GM18499 (cell line): ENCODE measurements around the gene LRCH1.
A peak's percentile ranks its signal among the peaks of the same experiment; 100 is the strongest.

Experiments
- ATAC-seq: cut with Tn5 transposase; IDR thresholded peaks from one replicate; pipeline ENCODE4 v1.9.1; 2021; ENCODE audit warnings: moderate number of reproducible peaks; ENCODE audit not compliant: insufficient read depth, unreplicated experiment

LRCH1 gene

DNA sequence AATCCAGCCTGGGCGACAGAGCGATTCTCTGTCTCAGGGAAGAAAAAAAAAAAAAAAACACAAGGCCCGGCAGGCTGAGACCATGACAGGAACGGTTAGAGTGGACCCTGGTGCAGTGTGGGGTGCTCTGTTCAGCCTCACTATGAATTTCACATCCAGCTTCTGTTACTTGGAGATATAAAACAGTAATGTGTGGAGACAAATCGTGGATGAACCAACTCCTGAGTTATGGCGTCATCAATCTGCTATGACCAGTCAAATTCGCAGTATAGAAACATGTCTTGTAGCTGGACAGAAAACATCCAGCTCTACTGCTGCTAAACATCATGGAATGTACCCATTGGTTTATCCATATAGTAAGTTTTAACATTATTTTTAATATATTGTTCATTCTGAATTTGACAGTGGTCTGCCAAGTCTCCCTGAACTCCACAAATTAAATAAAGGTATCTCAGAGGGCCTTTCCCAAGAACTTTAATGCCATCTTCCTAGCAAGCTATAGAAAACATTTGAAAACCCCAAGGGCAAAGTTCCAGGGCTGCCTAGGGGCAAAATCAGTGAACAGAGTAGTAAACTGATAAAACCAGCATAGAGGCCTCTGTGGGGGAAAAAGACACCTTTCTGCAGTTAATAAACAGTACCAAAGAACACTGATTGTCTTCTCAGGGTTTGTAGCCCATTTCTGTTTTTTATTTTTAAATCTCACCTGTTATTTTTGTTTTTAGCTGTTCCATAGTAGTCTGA is 75.8 kb downstream of the LRCH1 start:
- no peak for ATAC-seq

DNA sequence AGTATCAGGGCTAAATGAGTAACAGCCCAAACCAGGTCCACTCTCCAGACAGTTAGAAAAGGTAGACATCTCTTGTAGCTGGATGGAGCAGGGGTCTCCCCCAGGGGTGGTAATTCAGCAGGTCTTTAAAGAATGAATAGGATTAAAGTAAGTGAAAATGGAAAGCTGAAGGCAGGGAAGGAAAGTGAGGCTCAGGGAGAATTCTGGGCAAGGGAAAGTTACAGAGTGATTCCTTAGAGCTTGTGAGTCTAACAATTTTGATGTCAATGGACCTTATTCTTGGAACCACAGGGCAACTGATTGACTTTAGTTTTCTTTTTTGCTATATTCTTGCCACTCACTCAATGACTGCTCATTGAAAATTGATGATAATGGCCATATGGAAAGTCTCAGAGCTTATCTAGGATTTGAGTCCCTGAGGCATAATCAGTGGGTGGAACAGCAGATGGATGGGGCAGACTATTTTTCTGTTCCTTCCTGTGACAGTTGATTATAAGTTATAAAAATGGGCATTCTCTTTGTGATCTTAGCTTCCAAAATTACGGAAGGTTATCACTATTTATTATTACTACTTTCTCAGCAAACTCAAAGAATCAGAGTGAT is 76.9 kb downstream of the LRCH1 start:
- ATAC-seq: no peak

DNA sequence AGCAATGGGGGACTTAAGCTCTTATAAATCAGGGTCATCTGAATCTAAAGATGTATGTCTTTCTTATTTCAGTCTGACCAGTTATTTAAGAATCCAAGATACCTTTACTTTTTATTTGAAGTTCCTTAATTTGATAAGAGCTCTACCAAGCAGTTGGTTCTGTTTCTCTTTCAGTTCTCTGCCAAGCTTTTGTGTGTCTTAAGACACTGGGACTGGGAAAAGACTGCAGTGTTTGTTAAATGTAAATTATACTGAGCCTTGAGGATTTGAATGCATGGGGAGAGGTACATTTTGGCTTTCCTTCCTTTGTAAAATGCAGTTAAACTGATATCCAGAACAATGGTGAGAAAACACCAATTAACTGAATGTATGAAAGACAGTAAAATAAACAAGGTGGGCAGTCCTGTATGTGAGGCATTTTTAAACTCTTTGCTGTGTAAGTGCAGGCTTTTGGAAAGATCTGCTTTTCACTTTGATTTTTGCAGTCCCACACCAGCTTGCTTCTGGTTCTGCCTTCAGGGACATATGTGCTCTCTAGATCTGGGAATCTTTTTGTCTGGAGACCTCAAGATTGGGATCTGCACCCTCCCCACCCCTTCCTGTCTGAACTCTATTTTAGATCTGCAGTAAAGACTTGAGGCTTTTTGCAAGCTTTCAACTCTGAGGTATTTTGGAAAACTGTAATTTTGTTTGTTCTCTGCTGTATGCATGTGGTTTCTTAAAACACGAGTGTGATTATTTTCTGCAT is 77.6 kb downstream of the LRCH1 start:
- ATAC-seq: no peak

DNA sequence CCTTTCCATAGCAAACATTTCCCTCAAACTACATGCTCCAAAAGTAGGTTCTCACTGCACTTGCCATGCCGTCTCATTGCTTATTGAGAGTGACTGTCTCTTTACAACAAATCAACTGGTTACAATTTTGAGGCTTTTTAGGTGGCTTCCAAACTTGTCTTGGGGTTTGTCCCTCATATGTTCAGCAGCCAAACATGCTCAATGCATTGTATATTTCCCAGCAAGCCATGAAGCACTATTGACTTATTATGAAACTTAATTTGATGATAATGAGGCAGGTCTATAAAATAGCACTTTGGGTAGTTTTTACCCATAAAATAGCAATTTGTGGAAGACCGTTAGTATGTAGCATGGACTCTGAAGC is 78.2 kb downstream of the LRCH1 start:
- no peak for ATAC-seq

DNA sequence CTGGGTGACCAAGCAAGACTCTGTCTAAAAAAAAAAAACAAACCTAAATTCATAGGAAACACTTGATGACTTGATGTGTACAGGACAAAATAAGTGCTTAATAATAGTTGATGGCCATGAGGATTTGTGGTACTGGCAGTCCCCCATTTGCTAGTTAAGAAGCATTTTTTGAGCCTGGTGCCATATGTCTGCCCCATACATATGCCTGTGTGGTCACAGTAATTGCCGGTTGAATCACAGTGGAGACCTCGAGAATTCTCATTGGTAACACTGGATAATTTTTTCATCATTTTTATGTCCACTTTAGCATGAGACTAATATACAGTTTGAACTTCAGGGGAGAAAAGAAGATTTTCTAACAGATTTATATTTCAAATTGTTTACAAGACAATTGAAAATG is 79.2 kb downstream of the LRCH1 start:
- ATAC-seq: no peak

DNA sequence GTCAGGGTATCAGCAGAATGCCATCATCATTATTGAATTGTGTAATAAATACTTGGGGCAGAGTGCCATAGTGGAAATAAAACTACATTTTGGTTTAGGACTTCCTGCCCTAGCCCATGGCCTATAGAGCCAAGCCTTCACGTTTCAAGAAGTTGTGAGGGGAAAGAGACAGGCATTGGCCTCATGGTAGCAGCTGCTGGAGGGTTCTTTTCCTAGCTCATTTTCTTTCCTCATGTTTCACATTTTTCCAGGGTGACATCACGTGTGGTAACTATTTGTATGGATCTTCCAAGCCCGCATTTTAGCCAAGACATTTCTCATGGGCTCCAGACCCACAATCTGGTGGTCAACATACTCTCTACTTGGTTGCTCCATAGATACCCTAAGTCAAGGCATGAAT is 80.4 kb downstream of the LRCH1 start:
- no peak for ATAC-seq

DNA sequence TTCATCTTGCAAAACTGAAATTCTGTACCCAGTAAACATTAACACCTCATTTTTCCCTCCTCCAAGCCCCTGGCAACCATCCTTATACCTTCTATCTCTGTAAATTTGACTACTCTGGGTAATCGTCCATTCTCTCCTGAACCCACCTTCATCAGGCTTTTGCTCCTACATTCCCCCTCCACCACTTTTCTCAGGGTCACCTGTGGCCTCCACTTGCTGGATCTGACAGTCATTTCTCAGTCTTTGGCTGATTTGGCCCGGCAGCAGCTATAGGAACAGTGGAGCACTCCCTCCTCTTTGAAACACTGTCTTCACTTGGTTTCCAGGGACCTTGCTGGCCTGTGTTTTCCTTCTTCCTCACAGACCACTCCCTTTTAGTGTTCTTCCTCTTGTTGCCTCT is 83.5 kb downstream of the LRCH1 start:
- no peak for ATAC-seq

DNA sequence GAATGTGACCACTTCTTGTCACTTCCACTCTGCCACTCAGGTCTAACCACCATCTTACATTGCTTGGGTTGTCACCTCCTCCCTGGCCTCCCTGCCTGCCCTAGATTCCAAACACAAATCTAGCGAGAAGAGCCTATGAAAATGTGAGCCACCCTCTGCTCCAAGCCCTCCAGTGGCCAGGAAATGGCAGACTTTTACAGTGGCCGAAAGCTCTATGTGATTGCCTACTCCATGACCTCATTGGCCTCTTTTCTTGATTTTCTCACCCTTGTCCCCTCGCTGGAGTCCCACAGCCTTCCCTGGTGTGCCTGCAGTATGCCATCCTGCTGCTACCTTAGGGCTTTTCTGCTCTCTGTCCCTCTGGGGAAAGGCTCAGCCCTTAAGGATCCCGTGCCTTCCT is 84.2 kb downstream of the LRCH1 start:
- no peak for ATAC-seq

DNA sequence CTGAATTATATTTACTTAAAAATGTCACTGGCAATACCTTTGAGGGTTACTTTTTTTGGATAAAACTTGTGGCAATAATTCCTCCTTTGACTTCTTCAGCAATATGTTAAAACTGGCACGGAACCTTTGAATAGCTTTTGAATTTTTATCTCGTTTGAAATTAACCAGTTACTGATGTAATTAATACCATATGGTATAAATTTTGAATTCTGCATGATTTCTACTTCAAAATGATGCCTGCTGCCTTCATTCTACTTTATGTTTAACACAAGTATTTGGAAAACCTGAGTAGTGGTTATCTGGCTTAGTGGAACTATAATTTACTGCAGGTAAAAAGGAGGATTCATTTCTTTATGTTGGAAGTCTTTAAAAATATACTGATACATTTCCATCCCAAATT is 85.3 kb downstream of the LRCH1 start:
- ATAC-seq: no peak

DNA sequence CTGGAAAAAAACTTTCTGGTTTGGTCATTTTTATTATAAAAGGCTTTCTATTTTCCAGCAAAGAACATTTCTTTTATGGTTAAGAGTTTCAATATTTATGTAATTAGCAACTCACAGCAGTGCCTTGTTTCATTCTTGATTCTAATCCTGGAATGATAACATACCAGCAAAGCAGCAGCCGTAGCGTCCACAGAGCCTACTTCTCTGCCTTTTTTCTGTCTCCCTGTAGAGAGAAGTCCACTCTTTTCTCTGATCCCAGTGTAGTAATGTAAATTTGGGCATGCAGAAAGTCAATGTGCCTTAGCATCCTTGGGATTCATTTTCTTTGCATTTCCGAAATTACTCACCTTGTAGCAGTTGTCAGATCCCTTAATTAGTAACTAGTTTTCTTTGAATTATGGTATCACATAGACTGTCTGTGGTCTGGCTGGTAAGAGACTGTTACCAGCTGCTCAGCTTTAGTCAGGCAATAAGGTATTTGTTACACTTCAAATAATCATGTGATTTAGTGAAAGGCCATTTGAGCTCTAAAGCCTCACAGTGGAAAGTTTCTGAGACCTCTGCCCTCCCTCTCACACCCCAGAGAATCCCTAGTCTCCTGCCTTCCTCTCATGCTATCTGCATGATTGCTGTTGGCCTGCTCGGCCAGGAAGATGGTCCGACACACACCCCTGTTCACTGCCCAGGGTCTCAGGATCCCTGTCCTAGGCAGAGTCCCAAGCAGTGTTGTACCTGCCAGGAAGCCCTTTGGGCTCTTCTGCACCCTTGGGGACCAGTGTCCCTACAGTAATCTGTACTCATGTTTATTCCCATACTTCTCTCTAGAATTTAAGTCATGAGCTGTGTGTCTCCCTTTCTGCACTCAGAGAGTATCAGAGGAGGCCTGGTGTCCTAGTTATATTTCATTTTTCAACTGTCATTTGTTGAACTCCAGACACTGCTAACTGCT is 86.3 kb downstream of the LRCH1 start:
- ATAC-seq: peak; percentile 84

DNA sequence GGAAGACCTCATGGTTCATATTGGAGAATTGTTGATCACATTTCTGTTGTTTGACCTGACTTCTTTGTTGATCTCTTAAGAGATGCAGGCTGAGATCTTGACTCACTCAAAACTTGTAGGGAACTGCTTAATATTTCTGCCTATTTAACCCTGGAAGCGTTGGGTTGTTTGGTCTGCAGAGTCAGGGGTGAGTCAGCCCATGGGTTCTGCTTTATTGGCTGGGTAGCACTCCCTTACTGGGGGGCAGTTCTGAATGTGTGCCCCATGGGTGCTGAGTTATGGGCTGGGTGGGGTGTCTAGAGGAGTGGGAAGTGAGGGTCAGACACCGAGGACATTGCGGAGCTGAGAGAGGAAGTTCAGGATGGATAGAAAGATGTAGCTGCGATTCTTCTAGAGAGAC is 87.9 kb downstream of the LRCH1 start:
- no peak for ATAC-seq

DNA sequence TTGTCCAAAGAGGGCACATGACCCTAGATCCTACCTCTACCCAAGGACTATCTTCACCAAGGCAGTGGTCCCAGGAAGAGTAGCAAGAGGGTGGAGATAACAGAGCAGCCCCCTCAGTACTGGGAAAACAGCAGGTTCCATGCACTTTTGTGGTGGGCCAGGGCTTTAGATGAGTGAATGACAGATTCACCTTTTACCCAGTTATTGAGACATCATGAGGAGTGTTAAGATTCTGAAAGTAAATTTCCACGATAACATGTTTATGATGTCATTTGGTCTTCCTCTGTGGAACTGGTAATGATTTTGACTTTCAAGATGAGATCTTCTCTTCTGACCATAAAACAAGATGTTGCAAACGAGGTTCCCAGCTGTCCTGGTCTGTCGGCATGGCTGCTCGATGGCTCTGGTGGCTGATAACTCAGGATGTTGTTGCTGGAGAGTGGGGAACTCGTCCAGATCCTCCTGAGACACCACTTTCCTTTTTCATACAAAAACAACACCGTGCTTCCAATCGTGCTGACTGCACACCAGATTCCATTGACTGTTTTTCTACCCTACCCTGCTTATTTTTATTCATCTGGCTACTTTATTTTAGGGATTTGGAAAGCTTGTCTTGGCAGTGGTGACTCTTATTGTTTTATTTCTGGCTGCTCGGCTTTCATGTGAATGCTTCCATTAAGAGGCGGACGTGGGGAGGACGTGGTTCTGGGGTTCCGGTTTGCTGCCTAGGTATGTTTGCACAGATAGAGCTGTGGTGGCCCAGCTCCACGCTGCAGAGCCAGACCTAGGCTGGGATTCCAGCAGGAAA is 88.5 kb downstream of the LRCH1 start:
- no peak for ATAC-seq

DNA sequence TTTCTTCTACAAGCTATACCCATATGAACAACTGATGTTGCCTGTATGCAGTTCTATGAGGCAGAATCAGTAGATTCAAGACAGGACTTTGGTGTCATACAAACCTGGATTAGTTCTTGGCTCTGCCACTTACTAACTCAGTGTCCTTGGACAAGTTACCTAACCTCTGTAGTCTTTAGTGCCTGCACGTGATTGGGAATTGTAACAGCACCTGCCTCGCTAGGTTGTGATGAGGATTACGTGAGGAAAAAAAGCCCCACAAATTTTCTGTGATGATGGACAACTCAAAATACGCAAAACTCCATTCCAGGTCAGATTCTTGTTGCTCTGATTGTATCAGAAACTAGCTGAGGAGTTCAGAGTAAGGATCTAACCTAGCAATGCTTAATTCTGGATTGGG is 89.3 kb downstream of the LRCH1 start:
- ATAC-seq: no peak

DNA sequence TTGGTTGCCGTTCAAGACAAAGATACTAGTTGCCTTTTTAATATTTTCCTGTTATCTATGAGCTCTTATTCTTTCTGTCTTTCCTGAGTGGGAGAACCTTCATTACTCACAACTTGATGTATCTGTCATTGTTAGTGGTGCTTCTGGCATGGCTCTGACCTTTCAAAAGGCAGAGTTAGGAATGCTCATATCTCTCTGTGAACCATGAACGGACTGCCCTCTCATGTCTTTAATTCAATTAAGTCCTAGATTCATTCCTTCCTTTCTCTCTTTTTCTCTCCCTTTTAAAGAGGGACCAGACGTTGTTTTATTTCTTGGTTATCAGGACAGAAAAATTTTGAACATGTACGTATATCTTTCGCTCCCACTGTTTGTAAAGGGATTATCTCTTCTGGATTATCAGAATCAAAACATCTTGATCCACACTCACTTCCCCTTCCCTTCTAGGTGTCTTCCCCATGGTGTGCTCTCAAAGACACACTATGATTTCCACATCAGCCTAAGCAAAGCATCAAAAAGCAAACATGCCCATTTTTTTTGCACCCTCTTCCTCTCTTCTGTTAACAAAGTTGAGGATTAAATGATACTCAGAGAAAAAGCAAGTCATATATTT is 90.3 kb downstream of the LRCH1 start:
- ATAC-seq: no peak

DNA sequence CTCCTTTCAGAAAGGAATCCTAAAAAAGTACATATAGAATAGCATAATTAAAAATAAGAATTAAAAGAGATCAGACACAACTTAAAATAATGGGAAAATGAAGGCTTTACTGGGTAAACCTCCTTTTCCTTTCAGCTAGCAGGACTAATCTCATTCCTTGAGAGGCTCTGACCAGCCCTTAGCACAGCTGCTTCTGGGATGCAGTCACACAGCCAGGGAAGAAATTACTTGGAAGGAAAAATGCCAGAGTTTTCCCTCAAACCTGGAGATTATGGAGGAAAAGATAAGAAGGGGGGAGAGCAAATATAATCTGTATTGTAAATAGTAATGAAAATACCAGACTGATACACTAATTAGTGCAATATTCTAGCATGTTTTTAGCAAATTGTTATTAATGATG is 91.8 kb downstream of the LRCH1 start:
- no peak for ATAC-seq

DNA sequence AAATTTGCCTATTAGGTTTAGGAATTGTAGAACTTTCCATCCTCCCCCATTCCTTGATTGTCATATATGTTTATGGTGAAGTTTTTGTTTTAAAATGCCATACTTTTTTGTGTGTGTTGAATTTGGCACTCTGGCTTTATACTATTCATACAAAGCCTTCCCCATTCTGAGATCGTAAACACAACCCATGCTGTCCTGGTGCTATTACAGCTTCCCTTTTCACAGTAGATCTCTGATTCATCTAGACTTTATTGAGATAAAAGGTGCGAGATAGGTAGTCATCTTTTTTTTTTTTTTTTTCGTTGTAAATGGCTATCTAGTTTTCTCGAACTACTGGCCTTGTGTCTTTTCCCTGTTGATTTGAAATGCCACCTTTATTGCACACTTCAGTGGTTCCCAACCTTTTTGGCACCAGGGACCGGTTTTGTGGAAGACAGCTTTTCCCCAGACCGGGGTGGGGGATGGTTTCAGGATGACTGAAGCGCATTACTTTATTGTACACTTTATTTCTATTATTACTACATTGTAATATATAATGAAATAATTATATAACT is 94.6 kb downstream of the LRCH1 start:
- no peak for ATAC-seq

DNA sequence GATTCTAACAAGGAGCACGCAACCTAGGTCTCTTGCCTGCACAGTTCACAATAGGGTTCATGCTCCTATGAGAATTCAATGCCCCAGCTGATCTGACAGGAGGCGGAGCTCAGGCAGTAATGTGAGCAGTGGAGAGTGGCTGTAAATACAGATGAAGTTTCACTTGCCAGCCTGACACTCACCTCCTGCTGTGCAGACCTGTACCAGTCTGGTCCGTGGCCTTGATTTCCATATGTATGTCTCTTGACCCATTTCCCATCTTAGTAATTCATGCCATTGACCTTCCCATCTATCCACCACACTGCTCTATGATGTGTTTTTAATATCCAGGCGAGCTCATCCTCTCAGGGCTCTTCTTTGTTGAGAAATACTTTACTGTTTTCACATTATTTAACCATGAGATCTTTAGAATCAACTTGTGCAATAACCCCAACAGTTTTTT is 95.2 kb downstream of the LRCH1 start:
- ATAC-seq: peak; percentile 75

DNA sequence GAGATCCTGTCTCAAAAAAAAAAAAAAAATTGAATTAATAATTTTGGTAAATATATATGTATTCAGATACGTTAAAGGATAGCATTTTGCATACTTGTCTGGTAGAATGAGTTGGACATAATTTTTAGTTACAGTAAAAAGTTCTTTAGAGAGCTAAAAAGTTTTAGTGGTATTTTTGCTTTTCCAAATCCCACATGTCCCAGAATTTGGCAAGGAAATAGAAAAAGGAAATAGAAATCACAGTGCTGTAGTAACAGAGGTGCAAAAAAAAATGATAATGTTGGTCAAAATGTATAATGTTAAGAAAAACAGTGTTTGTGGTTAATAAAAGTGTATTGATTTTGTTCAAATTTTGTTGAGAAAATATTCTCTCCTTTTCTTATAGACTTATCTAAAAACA is 96.8 kb downstream of the LRCH1 start:
- no peak for ATAC-seq

DNA sequence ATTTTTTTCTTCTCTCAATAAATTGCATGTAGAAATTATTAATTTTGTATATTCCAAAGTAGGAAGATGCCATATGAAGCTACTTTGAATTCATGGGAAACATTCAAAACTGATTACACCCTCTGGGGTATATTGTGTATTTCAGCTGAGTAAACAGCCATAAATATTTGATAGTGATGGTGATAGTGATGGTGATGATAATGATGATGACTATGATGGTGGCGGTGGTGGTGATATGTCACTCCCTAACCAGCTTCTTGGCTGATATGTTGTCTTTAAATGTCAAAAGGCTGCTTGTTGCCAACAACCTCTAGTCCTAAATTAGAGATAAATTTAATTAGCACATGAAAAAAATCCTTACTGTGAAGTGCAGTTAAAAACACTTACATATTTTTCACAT is 102.0 kb downstream of the LRCH1 start:
- ATAC-seq: no peak
